Tibial nerve (tissue), 4 donors: ENCODE data around the gene LRRC51. TPM values are rescaled to one million over a fixed set of nuclear protein-coding genes. Genes with fewer than 3 reads are reported as not detected.
A peak's percentile ranks its signal among the peaks of the same experiment; 100 is the strongest.

Source experiments
- DNase-seq, 2 donors: peaks; one replicate each; pipeline ENCODE4 v3.0.0-alpha.2; 2019; ENCODE audit warnings: low spot score in 2 of 2
- H3K27ac ChIP-seq, 4 donors: fragments of 200-600 bp; sonication (generic) in 3 of 4; one replicate each; pipeline ENCODE4 v1.5.1; 2017 to 2019; ENCODE audit warnings: mild to moderate bottlenecking in 1 of 4
- H3K27me3 ChIP-seq, 2 donors: fragments of 200-600 bp; sonication (generic) in 1 of 2; one replicate each; pipeline versions ENCODE4 v1.5.1 to v1.6.0; 2017 to 2019
- H3K36me3 ChIP-seq, 3 donors: fragments of 200-600 bp; sonication (generic); one replicate each; pipeline ENCODE4 v1.5.1; 2018 to 2019
- H3K4me1 ChIP-seq, 4 donors: fragments of 200-600 bp; sonication (generic) in 3 of 4; one replicate each; pipeline ENCODE4 v1.5.1; 2017 to 2019
- H3K4me3 ChIP-seq, 4 donors: fragments of 200-600 bp; sonication (generic) in 3 of 4; one replicate each; pipeline ENCODE4 v1.5.1; 2017 to 2019; ENCODE audit warnings: mild to moderate bottlenecking in 1 of 4, moderate library complexity in 1 of 4
- H3K9me3 ChIP-seq, 4 donors: fragments of 200-600 bp; sonication (generic) in 3 of 4; one replicate each; pipeline ENCODE4 v1.5.1; 2017 to 2019
- CTCF ChIP-seq, 5 experiments: fragments of 200-600 bp in 3 of 5; fragments of 450-650 bp in 2 of 5; sonication (generic) in 3 of 5; IDR thresholded peaks; one replicate each; pipeline ENCODE4 v1.5.1; 2016 to 2019; ENCODE audit warnings: antibody characterized with exemption in 5 of 5, mild to moderate bottlenecking in 3 of 5, moderate library complexity in 2 of 5
- EP300 ChIP-seq, 2 donors: sonication (generic); formaldehyde crosslinking; IDR thresholded peaks; one replicate each; pipeline ENCODE4 v1.6.1; 2017; ENCODE audit warnings: antibody characterized with exemption in 2 of 2, mild to moderate bottlenecking in 1 of 2
- POLR2A ChIP-seq, 2 donors: fragments of 450-650 bp; IDR thresholded peaks; one replicate each; pipeline ENCODE4 v1.6.1; 2017; ENCODE audit warnings: antibody characterized with exemption in 2 of 2, mild to moderate bottlenecking in 2 of 2, moderate library complexity in 2 of 2
- WGBS, 2 donors: methylation state at CpG; one replicate each; pipeline ENCODE4 v1.1.5; 2018; 5-methylcytosine and 5-hydroxymethylcytosine counted together
- total RNA-seq, 4 donors: library from RNA; depleted of rRNA; stranded (reverse); fragments of >200 nt; gene quantifications; one replicate each; pipeline ENCODE4 v1.1.0, GENCODE V29; 2016

LRRC51 gene
- total RNA-seq, 4 donors from 2014 or later = 7.3 to 10.8 (median 9.2) TPM

- DNase-seq = peak; percentile 100
- H3K27ac ChIP-seq = peak within 1 kb of the TSS; percentile 90 to 97 (median 94)
- H3K4me3 ChIP-seq = peak within 1 kb of the TSS; percentile 81 to 92 (median 85)
- H3K27me3 ChIP-seq = no peaks in the 10 kb centered on the region
- H3K36me3 ChIP-seq = peaks cover 0 to 37% (median 4%) of the 10 kb centered on the region in 3 donors
- peaks cover 2 to 45% (median 25%) of the 10 kb centered on the region in 4 donors for H3K4me1 ChIP-seq
- TF ChIP-seq EP300 (IDR thresholded peaks at IDR 0.05) (peak; percentile 52 to 96), CTCF (IDR thresholded peaks at IDR 0.05) (peak; percentile 19 to 75 (median 38)), POLR2A (IDR thresholded peaks at IDR 0.05) (peak; percentile 36 to 83)
- H3K9me3 ChIP-seq = no peaks in the 10 kb centered on the region
- WGBS, 2 donors = 2 to 3% methylated on average over 31 to 52 of the region's 64 CpGs
These were observed 22.5 kb downstream of the LRRC51 start, which contains the start of gene LAMTOR1 for GRCh38 chr11:72102946-72103753. LAMTOR1 (minus strand) TSS chr11:72103297; CDS start chr11:72103224, 73 bp downstream.

- WGBS, 2 donors = 78 to 82% methylated on average over 11 of the region's 11 CpGs
- no peak for DNase-seq
- peak overlapping the region; percentile 36 to 85 (median 83) for H3K4me3 ChIP-seq
- no peaks in the 10 kb centered on the region for H3K9me3 ChIP-seq
- peaks cover 2 to 45% (median 25%) of the 10 kb centered on the region in 4 donors for H3K4me1 ChIP-seq
- H3K36me3 ChIP-seq = peaks cover 0 to 37% (median 0%) of the 10 kb centered on the region in 3 donors
- no peaks in the 10 kb centered on the region for H3K27me3 ChIP-seq
- H3K27ac ChIP-seq = peak overlapping the region; percentile 90 to 97 (median 94)
- TF ChIP-seq EP300 (IDR thresholded peaks at IDR 0.05) (no peak), CTCF (IDR thresholded peaks at IDR 0.05) (peak in 1 of 5 experiments; percentile 31)
These were observed 23.1 kb downstream of the LRRC51 start for GRCh38 chr11:72103754-72104167.

- no peak for TF ChIP-seq EP300 (IDR thresholded peaks at IDR 0.05)
- TF ChIP-seq CTCF (IDR thresholded peaks at IDR 0.05) = no peak
- TF ChIP-seq POLR2A (IDR thresholded peaks at IDR 0.05) = no peak
- Histone ChIP-seq H3K4me1 (peaks cover 2 to 25% (median 17%) of the 10 kb centered on the region in 4 donors), H3K27ac (no peak within 1 kb of the TSS), H3K27me3 (no peaks in the 10 kb centered on the region), H3K9me3 (no peaks in the 10 kb centered on the region), H3K36me3 (peaks cover 0 to 27% (median 3%) of the 10 kb centered on the region in 3 donors), H3K4me3 (no peak within 1 kb of the TSS)
- 88 to 94% methylated on average over 4 to 13 of the region's 14 CpGs for WGBS, 2 donors
- no peak for DNase-seq
These were observed 25.2 kb downstream of the LRRC51 start, which contains the start of gene TOMT for GRCh38 chr11:72105888-72106287. TOMT (plus strand) TSS chr11:72105924; CDS start chr11:72105952, 28 bp downstream.

- Histone ChIP-seq H3K27me3 (peaks cover 0 to 6% of the 10 kb centered on the region in 2 donors), H3K9me3 (no peaks in the 10 kb centered on the region), H3K4me1 (peaks cover 0 to 15% (median 6%) of the 10 kb centered on the region in 4 donors), H3K36me3 (peaks cover 0 to 25% (median 3%) of the 10 kb centered on the region in 3 donors), H3K27ac (peak overlapping the region; percentile 91 to 99 (median 98)), H3K4me3 (peak overlapping the region; percentile 37 to 70 (median 64))
- WGBS, 2 donors = 1 to 2% methylated on average over 10 of the region's 10 CpGs
- TF ChIP-seq CTCF (IDR thresholded peaks at IDR 0.05) = no peak
- no peak for TF ChIP-seq POLR2A (IDR thresholded peaks at IDR 0.05)
- TF ChIP-seq EP300 (IDR thresholded peaks at IDR 0.05) = no peak
- no peak for DNase-seq
These were observed 30.9 kb downstream of the LRRC51 start for GRCh38 chr11:72111300-72112142.
